BLaER1 treated with 17β-estradiol and CSF1 and Interleukin-3, amounts not matched to agents 10 nM and 100 nM (cell line): ENCODE results near the gene SLC26A11.
A peak's percentile ranks its signal among the peaks of the same experiment; 100 is the strongest.
"Not testable (repeated sequence)": the region's sequence is repeated elsewhere in the genome, so short reads cannot be mapped to it uniquely, and the experiment has no call there.

ENCODE experiments used
- H3K27ac ChIP-seq, 11 experiments: shearing (Covaris generic); formaldehyde crosslinking; 2 replicates each; pipeline ENCODE4 v1.8.1; 2022
- H3K27me3 ChIP-seq, 11 experiments: shearing (Covaris generic); formaldehyde crosslinking; 2 replicates each; pipeline ENCODE4 v1.8.1; 2022
- H3K36me3 ChIP-seq, 11 experiments: shearing (Covaris generic); formaldehyde crosslinking; 2 replicates each; pipeline ENCODE4 v1.8.1; 2022
- H3K4me1 ChIP-seq, 10 experiments: shearing (Covaris generic); formaldehyde crosslinking; 2 replicates each; pipeline ENCODE4 v1.8.1; 2022
- H3K4me2 ChIP-seq, 11 experiments: shearing (Covaris generic); formaldehyde crosslinking; 2 replicates each; pipeline ENCODE4 v1.8.1; 2022
- H3K4me3 ChIP-seq, 10 experiments: shearing (Covaris generic); formaldehyde crosslinking; 2 replicates each; pipeline ENCODE4 v1.8.1; 2022
- H3K9ac ChIP-seq, 11 experiments: shearing (Covaris generic); formaldehyde crosslinking; 2 replicates each; pipeline ENCODE4 v1.8.1; 2022
- H3K9me3 ChIP-seq, 11 experiments: shearing (Covaris generic); formaldehyde crosslinking; replicated peaks in 1 of 11; 2 replicates each; pipeline ENCODE4 v1.8.1; 2022
- H4K20me1 ChIP-seq, 11 experiments: shearing (Covaris generic); formaldehyde crosslinking; 2 replicates each; pipeline ENCODE4 v1.8.1; 2022
- Cebpa-rat ChIP-seq, 11 experiments: shearing (Covaris generic); IDR thresholded peaks; 2 replicates each; pipeline ENCODE4 v1.8.1; 2022

The SLC26A11 gene

GRCh38 chr17:80265205-80266068 is 45.2 kb downstream of the SLC26A11 start:
- peaks cover 42 to 49% (median 46%) of the 10 kb centered on the region in 10 experiments for H3K4me1 ChIP-seq
- peak overlapping the region in 6 of 11 experiments; percentile 79 to 97 (median 92); a peak in 11 of 22 replicates for H3K27ac ChIP-seq
- peaks cover 45 to 59% (median 51%) of the 10 kb centered on the region in 11 experiments for H3K36me3 ChIP-seq
- H3K4me3 ChIP-seq, result peak overlapping the region in 9 of 10 experiments; percentile 72 to 97 (median 77); a peak in 13 of 20 replicates
- no peaks in the 10 kb centered on the region for H3K27me3 ChIP-seq
- no peaks in the 10 kb centered on the region for H3K9me3 ChIP-seq
- peak overlapping the region; percentile 94 to 100 (median 100) for H3K4me2 ChIP-seq
- no peak for TF ChIP-seq Cebpa-rat (IDR thresholded peaks at IDR 0.05)
- peaks cover 5 to 84% (median 45%) of the 10 kb centered on the region in 11 experiments; a peak in 19 of 22 replicates for H4K20me1 ChIP-seq
- H3K9ac ChIP-seq, result peak overlapping the region in 10 of 11 experiments; percentile 63 to 96 (median 83); a peak in 10 of 22 replicates

DNA sequence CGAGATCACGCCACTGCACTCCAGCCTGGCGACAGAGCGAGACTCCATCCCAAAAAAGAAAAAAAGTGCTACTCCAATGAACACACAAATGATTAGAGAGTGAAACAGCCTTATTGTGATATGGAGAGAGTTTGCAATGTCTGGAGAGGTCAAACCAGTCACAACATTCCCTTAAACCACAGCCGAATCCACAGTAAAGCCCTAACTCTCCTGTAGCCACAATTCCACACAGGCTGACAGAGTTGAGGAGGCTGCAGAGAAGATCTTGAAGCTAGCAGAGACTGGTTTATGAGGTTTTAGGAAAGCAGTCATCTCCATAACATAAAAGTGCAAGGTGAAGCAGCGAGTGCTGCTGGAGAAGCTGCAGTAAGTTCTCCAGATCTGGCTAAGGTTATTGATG is 47.2 kb downstream of the SLC26A11 start:
- Histone ChIP-seq H3K9me3 (no peaks in the 10 kb centered on the region), H3K36me3 (peaks cover 48 to 72% (median 61%) of the 10 kb centered on the region in 11 experiments), H3K9ac (no peak overlapping the region), H3K4me1 (peaks cover 33 to 41% (median 37%) of the 10 kb centered on the region in 10 experiments), H4K20me1 (peaks cover 11 to 98% (median 61%) of the 10 kb centered on the region in 11 experiments; a peak in 20 of 22 replicates), H3K4me2 (no peak overlapping the region), H3K27ac (no peak overlapping the region), H3K27me3 (no peaks in the 10 kb centered on the region), H3K4me3 (no peak overlapping the region)
- no peak for TF ChIP-seq Cebpa-rat (IDR thresholded peaks at IDR 0.05)

DNA sequence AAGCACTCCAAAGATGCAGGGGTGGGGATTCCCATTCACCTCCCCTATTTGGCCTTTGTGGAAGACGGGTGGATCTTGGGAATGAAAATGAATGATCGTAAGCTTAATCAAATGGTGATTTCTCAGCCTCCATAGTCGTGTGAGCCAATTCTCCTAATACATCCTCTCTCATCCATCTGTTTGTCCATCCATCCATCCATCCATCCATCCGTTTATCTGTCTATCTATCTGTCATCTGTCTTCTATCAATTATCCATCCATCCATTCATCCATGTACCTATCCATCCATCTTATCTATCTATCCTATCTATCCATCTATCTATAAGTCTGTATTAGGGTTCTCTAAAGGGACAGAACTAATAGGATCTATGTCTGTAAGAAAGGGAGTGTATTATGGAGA is 48.2 kb downstream of the SLC26A11 start:
- H3K27me3 ChIP-seq, result no peaks in the 10 kb centered on the region
- H3K4me1 ChIP-seq, result peaks cover 24 to 42% (median 27%) of the 10 kb centered on the region in 10 experiments
- no peak overlapping the region for H3K4me2 ChIP-seq
- H3K4me3 ChIP-seq, result no peak overlapping the region
- no peak overlapping the region for H3K9ac ChIP-seq
- H4K20me1 ChIP-seq, result peaks cover 17 to 99% (median 72%) of the 10 kb centered on the region in 11 experiments; a peak in 20 of 22 replicates
- peaks cover 54 to 82% (median 70%) of the 10 kb centered on the region in 11 experiments for H3K36me3 ChIP-seq
- no peaks in the 10 kb centered on the region for H3K9me3 ChIP-seq
- no peak for TF ChIP-seq Cebpa-rat (IDR thresholded peaks at IDR 0.05)
- no peak overlapping the region for H3K27ac ChIP-seq

GRCh38 chr17:80269405-80269807 is 49.2 kb downstream of the SLC26A11 start:
- no peaks in the 10 kb centered on the region for H3K9me3 ChIP-seq
- H3K4me2 ChIP-seq, result no peak overlapping the region
- no peaks in the 10 kb centered on the region for H3K27me3 ChIP-seq
- H3K9ac ChIP-seq, result no peak overlapping the region
- peaks cover 14 to 32% (median 18%) of the 10 kb centered on the region in 10 experiments for H3K4me1 ChIP-seq
- TF ChIP-seq Cebpa-rat (IDR thresholded peaks at IDR 0.05), result no peak
- H3K27ac ChIP-seq, result no peak overlapping the region
- H3K4me3 ChIP-seq, result no peak overlapping the region
- H3K36me3 ChIP-seq, result peaks cover 60 to 91% (median 78%) of the 10 kb centered on the region in 11 experiments
- peaks cover 15 to 100% (median 80%) of the 10 kb centered on the region in 11 experiments; a peak in 20 of 22 replicates for H4K20me1 ChIP-seq

DNA sequence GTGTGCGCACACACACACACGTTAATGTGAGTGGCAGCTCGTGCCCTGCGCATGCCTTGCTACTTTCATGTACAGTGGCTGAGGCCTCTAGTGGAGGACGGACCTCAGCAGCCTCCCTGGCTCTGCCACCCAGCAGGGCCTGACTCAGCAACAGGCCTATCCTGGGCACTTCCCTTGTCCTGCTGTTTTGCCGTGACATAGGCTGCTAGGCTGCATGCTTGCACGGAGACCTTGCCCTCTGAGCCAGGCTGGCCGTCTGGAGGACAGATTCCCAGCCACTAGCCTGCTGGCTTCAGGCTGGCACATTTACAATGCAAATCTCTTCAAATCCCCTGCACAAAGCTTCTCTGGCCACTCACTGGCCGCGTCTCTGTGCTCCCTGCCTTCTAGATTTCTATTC is 49.9 kb downstream of the SLC26A11 start:
- H3K27ac ChIP-seq, result no peak overlapping the region
- H3K36me3 ChIP-seq, result peaks cover 60 to 92% (median 80%) of the 10 kb centered on the region in 11 experiments
- no peaks in the 10 kb centered on the region for H3K9me3 ChIP-seq
- H3K4me2 ChIP-seq, result no peak overlapping the region
- no peak overlapping the region for H3K4me3 ChIP-seq
- no peaks in the 10 kb centered on the region for H3K27me3 ChIP-seq
- peaks cover 7 to 25% (median 11%) of the 10 kb centered on the region in 10 experiments for H3K4me1 ChIP-seq
- no peak for TF ChIP-seq Cebpa-rat (IDR thresholded peaks at IDR 0.05)
- no peak overlapping the region for H3K9ac ChIP-seq
- H4K20me1 ChIP-seq, result peaks cover 8 to 96% (median 76%) of the 10 kb centered on the region in 11 experiments; a peak in 20 of 22 replicates

DNA sequence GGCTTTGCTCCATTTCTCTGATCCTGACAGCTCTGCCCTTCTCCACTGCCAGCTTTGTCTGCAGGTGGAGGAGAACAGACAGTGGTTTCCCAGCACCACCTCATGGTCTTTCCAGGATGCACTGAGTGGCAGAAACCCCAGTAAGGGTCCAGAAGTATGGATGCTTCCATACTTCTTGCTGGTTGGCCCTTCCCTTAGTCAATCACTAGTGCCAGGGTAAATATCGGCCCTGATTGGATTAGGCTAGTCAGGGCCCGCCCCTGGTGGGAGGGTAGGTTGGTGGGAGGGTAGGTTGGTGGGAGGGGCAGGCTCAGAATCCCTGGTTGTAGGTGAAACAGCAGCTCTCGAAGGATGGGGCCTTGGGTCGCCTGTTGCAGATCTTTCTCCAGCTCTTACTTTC is 50.6 kb downstream of the SLC26A11 start:
- Histone ChIP-seq H3K27me3 (no peaks in the 10 kb centered on the region), H4K20me1 (peaks cover 7 to 96% (median 72%) of the 10 kb centered on the region in 11 experiments; a peak in 20 of 22 replicates), H3K9me3 (no peaks in the 10 kb centered on the region), H3K27ac (no peak overlapping the region), H3K4me3 (no peak overlapping the region), H3K4me1 (peaks cover 0 to 18% (median 4%) of the 10 kb centered on the region in 10 experiments; a peak in 15 of 20 replicates), H3K36me3 (peaks cover 63 to 92% (median 82%) of the 10 kb centered on the region in 11 experiments), H3K9ac (no peak overlapping the region), H3K4me2 (no peak overlapping the region)
- TF ChIP-seq Cebpa-rat (IDR thresholded peaks at IDR 0.05), result no peak

DNA sequence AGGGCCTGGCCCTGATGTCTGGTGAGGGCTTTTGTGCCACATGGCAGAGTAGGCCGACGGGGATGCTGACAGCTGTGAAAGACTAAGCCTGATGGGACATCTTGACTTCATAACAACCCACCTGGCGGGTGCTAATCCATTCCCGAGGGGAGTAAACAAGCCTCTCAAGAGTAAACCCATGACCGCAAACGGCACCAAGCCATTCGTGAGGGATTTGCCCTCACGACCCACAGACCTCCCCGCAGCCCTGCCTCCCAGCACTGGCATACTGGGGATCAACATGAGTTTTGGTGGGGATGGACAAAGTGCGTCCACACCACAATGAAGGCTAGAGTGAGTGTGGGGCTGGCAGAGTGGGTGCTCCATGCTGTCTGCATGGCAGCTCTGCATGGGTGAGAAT is 52.1 kb downstream of the SLC26A11 start:
- TF ChIP-seq Cebpa-rat (IDR thresholded peaks at IDR 0.05), result no peak
- no peaks in the 10 kb centered on the region for H3K9me3 ChIP-seq
- H3K27me3 ChIP-seq, result no peaks in the 10 kb centered on the region
- no peak overlapping the region for H3K4me3 ChIP-seq
- H3K9ac ChIP-seq, result no peak overlapping the region
- H3K27ac ChIP-seq, result no peak overlapping the region
- peaks cover 0 to 14% (median 3%) of the 10 kb centered on the region in 10 experiments; a peak in 5 of 20 replicates for H3K4me1 ChIP-seq
- H3K36me3 ChIP-seq, result peaks cover 60 to 92% (median 77%) of the 10 kb centered on the region in 11 experiments
- H4K20me1 ChIP-seq, result peaks cover 7 to 96% (median 63%) of the 10 kb centered on the region in 11 experiments; a peak in 20 of 22 replicates
- no peak overlapping the region for H3K4me2 ChIP-seq

GRCh38 chr17:80274331-80274730 is 54.1 kb downstream of the SLC26A11 start:
- Histone ChIP-seq H3K4me2 (no peak overlapping the region), H3K9me3 (no peaks in the 10 kb centered on the region), H3K27ac (no peak overlapping the region), H4K20me1 (peaks cover 25 to 96% (median 82%) of the 10 kb centered on the region in 11 experiments; a peak in 21 of 22 replicates), H3K36me3 (peaks cover 57 to 92% (median 77%) of the 10 kb centered on the region in 11 experiments), H3K4me1 (peaks cover 0 to 24% (median 9%) of the 10 kb centered on the region in 10 experiments; a peak in 9 of 20 replicates), H3K4me3 (no peak overlapping the region), H3K27me3 (no peaks in the 10 kb centered on the region), H3K9ac (no peak overlapping the region)
- TF ChIP-seq Cebpa-rat (IDR thresholded peaks at IDR 0.05), result no peak

DNA sequence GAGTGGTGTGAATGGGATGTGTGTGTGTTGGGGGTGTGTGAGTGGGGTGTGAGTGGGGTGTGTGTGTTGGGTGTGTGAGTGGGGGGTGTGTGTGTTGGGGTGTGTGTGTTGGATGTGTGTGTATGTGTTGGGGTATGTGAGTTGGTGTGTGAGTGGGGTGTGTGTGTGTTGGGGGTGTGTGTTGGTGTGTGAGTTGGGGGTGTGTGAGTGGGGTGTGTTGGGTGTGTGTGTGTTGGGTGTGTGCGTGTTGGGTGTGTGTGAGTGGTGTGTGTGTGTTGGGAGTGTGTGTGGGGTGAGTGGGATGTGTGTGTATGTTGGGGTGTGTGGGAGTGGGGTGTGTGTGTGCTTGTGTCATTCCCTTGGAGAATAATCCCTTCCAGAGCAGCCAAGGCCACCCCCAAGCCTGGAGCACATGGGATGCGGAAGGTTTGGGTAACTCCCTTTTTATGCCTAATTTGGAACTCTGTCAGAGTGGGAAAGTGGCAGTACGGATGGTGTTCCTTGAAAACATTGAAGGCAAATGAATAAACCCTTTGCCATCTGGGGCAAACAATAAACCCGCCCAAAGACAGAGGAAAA is 54.7 kb downstream of the SLC26A11 start:
- no peak overlapping the region for H3K27ac ChIP-seq
- no peak for TF ChIP-seq Cebpa-rat (IDR thresholded peaks at IDR 0.05)

DNA sequence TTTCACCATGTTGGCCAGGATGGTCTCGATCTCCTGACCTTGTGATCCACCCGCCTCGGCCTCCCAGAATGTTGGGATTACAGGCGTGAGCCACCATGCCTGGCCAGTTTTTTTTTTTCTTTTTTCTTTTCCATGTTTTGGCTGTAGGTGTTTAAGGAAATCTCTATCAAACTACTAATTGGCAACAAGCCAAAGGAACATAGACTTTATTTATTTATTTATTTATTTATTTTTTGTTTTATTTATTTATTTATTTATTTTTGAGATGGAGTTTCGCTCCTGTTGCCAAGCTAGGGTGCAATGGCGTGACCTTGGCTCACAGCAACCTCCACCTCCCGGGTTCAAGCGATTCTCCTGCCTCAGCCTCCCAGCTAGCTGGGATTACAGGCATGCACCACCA is 55.6 kb downstream of the SLC26A11 start:
- H3K4me2 ChIP-seq, result not testable (repeated sequence)

More for the DNA sequence above, 54.7 kb downstream of the SLC26A11 start:
- H3K4me1 ChIP-seq, result peaks cover 0 to 24% (median 9%) of the 10 kb centered on the region in 10 experiments; a peak in 9 of 20 replicates
- peaks cover 51 to 92% (median 76%) of the 10 kb centered on the region in 11 experiments for H3K36me3 ChIP-seq
- no peaks in the 10 kb centered on the region for H3K27me3 ChIP-seq
- no peaks in the 10 kb centered on the region for H3K9me3 ChIP-seq
- no peak overlapping the region for H3K9ac ChIP-seq
- peaks cover 28 to 96% (median 83%) of the 10 kb centered on the region in 11 experiments; a peak in 21 of 22 replicates for H4K20me1 ChIP-seq
- H3K4me2 ChIP-seq, result no peak overlapping the region
- H3K4me3 ChIP-seq, result no peak overlapping the region

More for the DNA sequence above, 55.6 kb downstream of the SLC26A11 start:
- Histone ChIP-seq H3K36me3 (peaks cover 42 to 92% (median 77%) of the 10 kb centered on the region in 11 experiments), H4K20me1 (peaks cover 34 to 96% (median 83%) of the 10 kb centered on the region in 11 experiments; a peak in 21 of 22 replicates), H3K4me1 (peaks cover 0 to 24% (median 9%) of the 10 kb centered on the region in 10 experiments; a peak in 9 of 20 replicates)
- not testable (repeated sequence) for H3K27me3 ChIP-seq, H3K27ac ChIP-seq, H3K9ac ChIP-seq, H3K9me3 ChIP-seq, H3K4me3 ChIP-seq
